ENCODE results near the gene NFYB. TPM values are rescaled to one million over a fixed set of nuclear protein-coding genes. Genes with fewer than 3 reads are reported as not detected.

Gene NFYB
- total RNA-seq, 5 donors from 2014 or later (not counting 1 experiment from before 2014, with no cell fraction given) = 15.6 to 23.7 (median 22.3) TPM

DNA sequence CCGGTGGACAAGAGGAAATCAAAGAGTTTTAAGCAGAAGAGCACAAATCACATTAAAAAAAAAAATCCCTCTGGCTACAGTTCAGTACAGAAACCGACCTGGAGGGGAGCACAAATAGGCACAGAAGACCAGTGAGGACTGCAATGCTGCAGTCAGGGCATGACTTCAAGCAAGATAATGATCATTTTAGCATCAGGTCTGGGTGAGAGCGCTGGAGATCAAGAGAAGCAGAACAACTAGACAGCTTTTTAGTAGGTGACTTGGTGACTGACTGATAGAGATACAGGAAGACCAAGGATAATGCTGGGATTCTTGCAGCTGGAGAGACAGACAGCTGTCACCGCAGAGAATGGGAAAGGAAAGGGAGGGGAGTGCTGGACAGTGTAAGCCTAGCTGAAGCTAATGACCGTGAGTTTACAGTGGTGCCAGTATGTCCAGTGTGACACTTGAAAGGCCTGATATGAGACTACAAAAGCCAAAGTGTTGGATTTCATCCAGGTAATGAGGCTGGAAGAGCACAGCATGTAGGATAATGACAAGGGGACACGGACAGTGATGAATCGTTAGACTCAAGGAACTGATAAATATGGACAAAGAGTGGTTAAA lies 5.6 kb downstream of the NFYB start:
- peaks cover 16% of the 10 kb centered on the region for H3K36me3 Mint-ChIP-seq
- Histone ChIP-seq H3K4me1 (ENCODE audit: control insufficient read depth in 1 of 2, extremely low read depth in 1 of 2, insufficient read depth in 2 of 2, low read length in 2 of 2) (peaks cover 11 to 14% of the 10 kb centered on the region in 2 experiments), H3K4me3 (ENCODE audit: control insufficient read depth in 1 of 2, extremely low read depth in 1 of 2, low read length in 1 of 2) (no peak overlapping the region), H3K27ac (ENCODE audit: low read length) (no peak overlapping the region), H3K9me3 (no peaks in the 10 kb centered on the region), H3K36me3 (ENCODE audit: control insufficient read depth in 2 of 2, extremely low read depth in 1 of 2, insufficient read depth in 1 of 2, low read length in 1 of 2) (peaks cover 11 to 52% of the 10 kb centered on the region in 2 donors), H3K27me3 (replicated peaks in 1 of 2; ENCODE audit: control insufficient read depth in 2 of 2, extremely low read depth in 1 of 2, insufficient read depth in 2 of 2, low read length in 1 of 2) (no peaks in the 10 kb centered on the region)
- no peaks in the 10 kb centered on the region for H3K27me3 Mint-ChIP-seq
- POLR2A ChIA-PET = no interaction called here
- H3K4me3 Mint-ChIP-seq = no peak overlapping the region
- no peaks in the 10 kb centered on the region for H3K9me3 Mint-ChIP-seq
- H3K27ac Mint-ChIP-seq = peak overlapping the region in 1 of 2 donors; percentile 13
- H3K4me1 Mint-ChIP-seq = peaks cover 36 to 38% (median 36%) of the 10 kb centered on the region in 3 donors
- CTCF ChIA-PET = no interaction called here
- ATAC-seq (replicated peaks in 1 of 4) (no peak), DNase-seq (no peak)
- 82% methylated on average over 4 of the region's 7 CpGs for WGBS (ENCODE audit: insufficient coverage)

DNA sequence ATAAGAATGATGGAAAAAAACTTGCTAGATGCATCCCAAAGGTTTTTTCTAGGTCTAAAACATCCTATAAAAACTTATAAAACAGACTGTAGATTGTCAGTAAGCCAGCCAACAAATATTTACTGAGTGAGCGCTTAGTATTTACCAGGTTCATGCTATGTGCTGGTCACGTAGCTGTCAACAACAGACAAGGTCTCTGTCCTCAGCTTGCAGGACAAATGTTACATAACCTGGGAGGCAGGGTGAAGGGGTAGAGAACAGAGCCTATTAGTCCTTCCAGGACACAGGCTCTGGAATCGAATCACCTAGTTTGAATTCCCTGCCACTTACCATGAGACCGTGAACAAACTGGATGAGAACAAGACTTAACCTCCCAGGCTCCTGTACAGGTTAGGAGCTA lies 6.4 kb downstream of the NFYB start:
- POLR2A ChIA-PET = no interaction called here
- no peak overlapping the region for H3K4me3 ChIP-seq (ENCODE audit: control insufficient read depth in 1 of 2, extremely low read depth in 1 of 2, low read length in 1 of 2)
- peaks cover 7 to 9% of the 10 kb centered on the region in 2 experiments for H3K4me1 ChIP-seq (ENCODE audit: control insufficient read depth in 1 of 2, extremely low read depth in 1 of 2, insufficient read depth in 2 of 2, low read length in 2 of 2)
- no peaks in the 10 kb centered on the region for H3K27me3 ChIP-seq (replicated peaks in 1 of 2; ENCODE audit: control insufficient read depth in 2 of 2, extremely low read depth in 1 of 2, insufficient read depth in 2 of 2, low read length in 1 of 2)
- no peak for ATAC-seq (replicated peaks in 1 of 4)
- H3K27me3 Mint-ChIP-seq = no peaks in the 10 kb centered on the region
- DNase-seq = no peak
- H3K4me1 Mint-ChIP-seq = peaks cover 30 to 36% (median 32%) of the 10 kb centered on the region in 3 donors
- no peak overlapping the region for H3K27ac ChIP-seq (ENCODE audit: low read length)
- WGBS (ENCODE audit: insufficient coverage) = 100% methylated on average over 2 of the region's 4 CpGs
- H3K9me3 Mint-ChIP-seq = no peaks in the 10 kb centered on the region
- peaks cover 11 to 59% of the 10 kb centered on the region in 2 donors for H3K36me3 ChIP-seq (ENCODE audit: control insufficient read depth in 2 of 2, extremely low read depth in 1 of 2, insufficient read depth in 1 of 2, low read length in 1 of 2)
- H3K36me3 Mint-ChIP-seq = peaks cover 16% of the 10 kb centered on the region
- H3K4me3 Mint-ChIP-seq = no peak overlapping the region
- no peak overlapping the region for H3K27ac Mint-ChIP-seq
- H3K9me3 ChIP-seq = no peaks in the 10 kb centered on the region
- CTCF ChIA-PET = no interaction called here

DNA sequence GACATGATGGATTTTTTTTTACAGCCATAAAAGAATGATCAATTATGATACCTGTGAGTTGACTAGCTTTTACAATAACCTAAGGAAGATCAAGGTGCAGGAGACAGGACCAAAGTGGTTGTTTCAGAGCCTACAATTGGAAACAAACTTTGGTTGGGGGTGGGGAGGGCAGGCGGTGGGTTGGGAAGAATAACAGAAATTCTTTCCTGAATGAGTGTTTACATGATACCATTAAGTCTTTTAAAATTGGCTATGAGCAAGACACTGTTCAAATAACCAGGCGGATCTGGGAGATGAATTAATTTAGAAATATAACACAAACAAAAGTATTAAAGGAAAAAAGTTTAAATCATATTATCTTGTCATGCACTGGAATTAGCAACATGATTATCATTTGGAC lies 7.2 kb downstream of the NFYB start:
- H3K4me3 ChIP-seq (ENCODE audit: control insufficient read depth in 1 of 2, extremely low read depth in 1 of 2, low read length in 1 of 2) = no peak overlapping the region
- H3K36me3 Mint-ChIP-seq = peaks cover 25% of the 10 kb centered on the region
- H3K27ac ChIP-seq (ENCODE audit: low read length) = no peak overlapping the region
- H3K36me3 ChIP-seq (ENCODE audit: control insufficient read depth in 2 of 2, extremely low read depth in 1 of 2, insufficient read depth in 1 of 2, low read length in 1 of 2) = peaks cover 11 to 64% of the 10 kb centered on the region in 2 donors
- ChIA-PET POLR2A (no interaction called here), CTCF (no interaction called here)
- no peaks in the 10 kb centered on the region for H3K9me3 Mint-ChIP-seq
- H3K27me3 ChIP-seq (replicated peaks in 1 of 2; ENCODE audit: control insufficient read depth in 2 of 2, extremely low read depth in 1 of 2, insufficient read depth in 2 of 2, low read length in 1 of 2) = no peaks in the 10 kb centered on the region
- peaks cover 25 to 32% (median 27%) of the 10 kb centered on the region in 3 donors for H3K4me1 Mint-ChIP-seq
- H3K27ac Mint-ChIP-seq = no peak overlapping the region
- H3K4me1 ChIP-seq (ENCODE audit: control insufficient read depth in 1 of 2, extremely low read depth in 1 of 2, insufficient read depth in 2 of 2, low read length in 2 of 2) = peaks cover 3 to 7% of the 10 kb centered on the region in 2 experiments
- DNase-seq (no peak), ATAC-seq (replicated peaks in 1 of 4) (no peak)
- H3K4me3 Mint-ChIP-seq = no peak overlapping the region
- no peaks in the 10 kb centered on the region for H3K27me3 Mint-ChIP-seq
- no CpG with 5 or more reads among the region's 2 CpGs for WGBS (ENCODE audit: insufficient coverage)
- no peaks in the 10 kb centered on the region for H3K9me3 ChIP-seq

DNA sequence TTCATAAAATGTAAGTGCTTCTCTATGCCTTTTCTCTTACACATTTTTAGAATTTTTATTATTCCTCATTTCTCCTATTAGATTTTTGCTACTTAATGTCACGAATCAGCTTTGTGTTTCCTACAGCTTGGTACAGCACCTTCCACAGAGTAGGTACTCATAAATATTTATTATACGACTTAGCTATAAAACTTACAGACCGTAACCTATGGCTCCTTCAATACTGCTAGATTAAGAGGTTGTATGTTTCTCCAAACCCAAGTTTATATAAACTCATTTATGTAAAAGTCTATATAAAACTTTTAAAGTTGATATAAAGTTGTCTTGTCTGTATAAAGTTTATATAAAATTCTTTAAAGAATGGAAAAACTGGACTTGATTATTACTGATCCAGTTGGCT lies 11.5 kb downstream of the NFYB start:
- no peaks in the 10 kb centered on the region for H3K9me3 Mint-ChIP-seq
- DNase-seq (no peak), ATAC-seq (replicated peaks in 1 of 4) (no peak)
- H3K27me3 Mint-ChIP-seq = no peaks in the 10 kb centered on the region
- peaks cover 14 to 24% (median 18%) of the 10 kb centered on the region in 3 donors for H3K4me1 Mint-ChIP-seq
- no CpG with 5 or more reads among the region's 3 CpGs for WGBS (ENCODE audit: insufficient coverage)
- Histone ChIP-seq H3K27me3 (replicated peaks in 1 of 2; ENCODE audit: control insufficient read depth in 2 of 2, extremely low read depth in 1 of 2, insufficient read depth in 2 of 2, low read length in 1 of 2) (no peaks in the 10 kb centered on the region), H3K4me3 (ENCODE audit: control insufficient read depth in 1 of 2, extremely low read depth in 1 of 2, low read length in 1 of 2) (no peak overlapping the region), H3K27ac (ENCODE audit: low read length) (no peak overlapping the region), H3K9me3 (no peaks in the 10 kb centered on the region), H3K4me1 (ENCODE audit: control insufficient read depth in 1 of 2, extremely low read depth in 1 of 2, insufficient read depth in 2 of 2, low read length in 2 of 2) (no peaks in the 10 kb centered on the region), H3K36me3 (ENCODE audit: control insufficient read depth in 2 of 2, extremely low read depth in 1 of 2, insufficient read depth in 1 of 2, low read length in 1 of 2) (peaks cover 13 to 57% of the 10 kb centered on the region in 2 donors)
- H3K27ac Mint-ChIP-seq = no peak overlapping the region
- H3K36me3 Mint-ChIP-seq = peaks cover 36% of the 10 kb centered on the region
- POLR2A ChIA-PET = no interaction called here
- H3K4me3 Mint-ChIP-seq = no peak overlapping the region
- CTCF ChIA-PET = interaction anchor here (1.0 to 1.4 kb wide), 2 partner anchors 17 to 19 kb away, joined by 3 read pairs; no protein-coding TSS in a partner anchor

DNA sequence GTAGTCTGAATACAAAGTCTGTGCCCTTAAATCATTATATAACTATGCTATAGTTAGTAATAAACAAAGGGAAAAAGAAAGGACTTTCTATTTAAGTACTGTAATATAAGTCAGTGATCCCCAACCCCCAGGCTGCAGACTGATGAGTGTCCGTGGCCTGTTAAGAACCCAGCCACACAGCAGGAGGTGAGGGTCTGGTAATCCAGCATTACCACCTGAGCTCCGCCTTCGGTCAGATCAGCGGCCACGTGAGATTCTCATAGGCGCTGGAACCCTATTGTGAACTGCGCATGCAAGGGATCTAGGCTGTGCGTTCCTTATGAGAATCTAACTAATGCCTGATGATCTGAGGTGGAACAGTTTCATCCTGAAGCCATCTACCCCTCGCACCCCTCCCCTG lies 15.7 kb downstream of the NFYB start:
- Histone ChIP-seq H3K27me3 (replicated peaks in 1 of 2; ENCODE audit: control insufficient read depth in 2 of 2, extremely low read depth in 1 of 2, insufficient read depth in 2 of 2, low read length in 1 of 2) (no peaks in the 10 kb centered on the region), H3K4me3 (ENCODE audit: control insufficient read depth in 1 of 2, extremely low read depth in 1 of 2, low read length in 1 of 2) (no peak overlapping the region), H3K36me3 (ENCODE audit: control insufficient read depth in 2 of 2, extremely low read depth in 1 of 2, insufficient read depth in 1 of 2, low read length in 1 of 2) (peaks cover 11 to 59% of the 10 kb centered on the region in 2 donors), H3K27ac (ENCODE audit: low read length) (no peak overlapping the region), H3K9me3 (no peaks in the 10 kb centered on the region), H3K4me1 (ENCODE audit: control insufficient read depth in 1 of 2, extremely low read depth in 1 of 2, insufficient read depth in 2 of 2, low read length in 2 of 2) (no peaks in the 10 kb centered on the region)
- ChIA-PET POLR2A (no interaction called here), CTCF (interaction anchor here in 1 of 2 donors (1.5 kb wide), 1 partner anchor 13 kb away, joined by 5 read pairs; no protein-coding TSS in a partner anchor)
- no peak overlapping the region for H3K4me3 Mint-ChIP-seq
- no peak for DNase-seq
- no peak overlapping the region for H3K27ac Mint-ChIP-seq
- WGBS (ENCODE audit: insufficient coverage) = 92% methylated on average over 6 of the region's 9 CpGs
- no peaks in the 10 kb centered on the region for H3K9me3 Mint-ChIP-seq
- H3K4me1 Mint-ChIP-seq = peaks cover 0 to 6% (median 2%) of the 10 kb centered on the region in 3 donors
- peaks cover 47% of the 10 kb centered on the region for H3K36me3 Mint-ChIP-seq
- H3K27me3 Mint-ChIP-seq = no peaks in the 10 kb centered on the region
- no peak for ATAC-seq (replicated peaks in 1 of 4)

DNA sequence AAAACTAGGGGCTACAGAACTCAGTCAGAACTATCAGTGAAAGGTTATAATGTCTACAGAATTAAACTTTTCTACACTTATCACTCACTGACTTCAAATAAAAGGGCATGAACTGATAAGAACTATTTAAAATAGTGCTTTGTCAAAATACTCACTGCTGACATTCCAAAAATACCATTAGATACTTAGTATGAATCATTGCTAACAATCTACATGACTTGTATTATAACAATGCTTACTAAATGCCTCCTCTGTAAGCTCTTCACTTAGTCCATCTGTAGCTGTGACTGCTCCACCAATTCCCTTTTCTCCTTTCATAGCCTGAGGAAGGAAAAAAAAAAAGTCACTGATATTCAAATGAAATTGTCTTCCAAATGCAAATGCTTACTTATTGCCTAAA lies 17.0 kb downstream of the NFYB start:
- Mint-ChIP-seq H3K4me3 (no peak overlapping the region), H3K4me1 (peaks cover 0 to 6% (median 2%) of the 10 kb centered on the region in 3 donors), H3K27me3 (no peaks in the 10 kb centered on the region), H3K36me3 (peaks cover 41% of the 10 kb centered on the region), H3K9me3 (no peaks in the 10 kb centered on the region), H3K27ac (no peak overlapping the region)
- Histone ChIP-seq H3K27ac (ENCODE audit: low read length) (no peak overlapping the region), H3K9me3 (no peaks in the 10 kb centered on the region), H3K27me3 (replicated peaks in 1 of 2; ENCODE audit: control insufficient read depth in 2 of 2, extremely low read depth in 1 of 2, insufficient read depth in 2 of 2, low read length in 1 of 2) (no peaks in the 10 kb centered on the region), H3K4me3 (ENCODE audit: control insufficient read depth in 1 of 2, extremely low read depth in 1 of 2, low read length in 1 of 2) (no peak overlapping the region), H3K36me3 (ENCODE audit: control insufficient read depth in 2 of 2, extremely low read depth in 1 of 2, insufficient read depth in 1 of 2, low read length in 1 of 2) (peaks cover 14 to 58% of the 10 kb centered on the region in 2 donors), H3K4me1 (ENCODE audit: control insufficient read depth in 1 of 2, extremely low read depth in 1 of 2, insufficient read depth in 2 of 2, low read length in 2 of 2) (no peaks in the 10 kb centered on the region)
- DNase-seq (no peak), ATAC-seq (replicated peaks in 1 of 4) (no peak)
- CTCF ChIA-PET = interaction anchor here (0.6 to 1.5 kb wide), 2 partner anchors 12 to 15 kb away, joined by 3 to 5 read pairs; no protein-coding TSS in a partner anchor
- POLR2A ChIA-PET = interaction anchor here (0.5 to 0.7 kb wide), 2 partner anchors 12 to 599 kb away, joined by 5 read pairs; no protein-coding TSS in a partner anchor
